Breast epithelium (tissue), 4 donors: ENCODE measurements around the gene GALK1. TPM values are rescaled to one million over a fixed set of nuclear protein-coding genes. Genes with fewer than 3 reads are reported as not detected.
"Not testable (repeated sequence)": the region's sequence is repeated elsewhere in the genome, so short reads cannot be mapped to it uniquely, and the experiment has no call there.

ENCODE experiments used
- DNase-seq, 2 donors: peaks; one replicate each; pipeline ENCODE4 v3.0.0-alpha.2; 2019; ENCODE audit warnings: low spot score in 2 of 2
- H3K27ac ChIP-seq, 2 donors: fragments of 200-600 bp; sonication (generic) in 1 of 2; one replicate each; pipeline ENCODE4 v1.5.1; 2016 to 2019; ENCODE audit warnings: mild to moderate bottlenecking in 1 of 2
- H3K27me3 ChIP-seq, 2 donors: fragments of 200-600 bp; sonication (generic) in 1 of 2; one replicate each; pipeline versions ENCODE4 v1.5.1 to v1.6.0; 2017 to 2019; ENCODE audit warnings: control low read depth in 1 of 2, mild to moderate bottlenecking in 1 of 2
- H3K36me3 ChIP-seq: fragments of 200-600 bp; one replicate; pipeline ENCODE4 v1.5.1; 2019
- H3K4me1 ChIP-seq, 2 donors: fragments of 200-600 bp; sonication (generic); one replicate each; pipeline ENCODE4 v1.5.1; 2016 to 2019; ENCODE audit warnings: control low read depth in 1 of 2
- H3K4me3 ChIP-seq, 3 donors: fragments of 200-600 bp; sonication (generic); 1 replicate in 2 of 3; 2 replicates in 1 of 3; pipeline ENCODE4 v1.5.1; 2016 to 2019; ENCODE audit warnings: mild to moderate bottlenecking in 3 of 3, moderate library complexity in 2 of 3
- H3K9me3 ChIP-seq, 2 donors: fragments of 200-600 bp; sonication (generic) in 1 of 2; one replicate each; pipeline ENCODE4 v1.5.1; 2016 to 2019; ENCODE audit warnings: control low read depth in 1 of 2
- CTCF ChIP-seq, 3 donors: fragments of 450-650 bp; IDR thresholded peaks; one replicate each; pipeline ENCODE4 v1.5.1; 2016 to 2017; ENCODE audit warnings: antibody characterized with exemption in 3 of 3, mild to moderate bottlenecking in 3 of 3, moderate library complexity in 3 of 3
- POLR2A ChIP-seq: fragments of 450-650 bp; IDR thresholded peaks from one replicate; pipeline ENCODE4 v1.6.1; 2016; ENCODE audit warnings: antibody characterized with exemption, mild to moderate bottlenecking, moderate library complexity
- POLR2AphosphoS5 ChIP-seq, 3 donors: sonication (generic); formaldehyde crosslinking; IDR thresholded peaks; one replicate each; pipeline ENCODE4 v1.6.1; 2017; ENCODE audit warnings: antibody characterized with exemption in 3 of 3
- intact Hi-C: fragments of 100-400 bp; cut with DNase I; formaldehyde crosslinking; loops from one replicate; pipeline ENCODE4 v1.15.1; 2023; ENCODE audit warnings: low total_unique reads
- total RNA-seq, 3 donors: library from RNA; depleted of rRNA; stranded (reverse); fragments of >200 nt; gene quantifications; one replicate each; pipeline ENCODE4 v1.1.0, GENCODE V29; 2016

The GALK1 gene
- total RNA-seq, 3 donors from 2014 or later: 21.9 to 32.1 (median 24.9) TPM

GRCh38 chr17:75778861-75779249, 13.9 kb upstream of the GALK1 start:
- H3K27me3 ChIP-seq: no peaks in the 10 kb centered on the region
- intact Hi-C loops: no loop called here
- peak in 1 of 2 donors; percentile 42 for DNase-seq

GRCh38 chr17:75778066-75778860, 13.3 kb upstream of the GALK1 start:
- H3K27me3 ChIP-seq, intact Hi-C loops, DNase-seq, H3K36me3 ChIP-seq, H3K9me3 ChIP-seq: not testable (repeated sequence)
- H3K27ac ChIP-seq: peak overlapping the region; percentile 94 to 98
- peak; percentile 3 to 55 (median 28) for TF ChIP-seq POLR2AphosphoS5 (IDR thresholded peaks at IDR 0.05)
- H3K4me3 ChIP-seq: peak overlapping the region; percentile 74 to 96 (median 91)
- peaks cover 0 to 24% of the 10 kb centered on the region in 2 donors for H3K4me1 ChIP-seq

More at GRCh38 chr17:75778861-75779249, 13.9 kb upstream of the GALK1 start:
- no peaks in the 10 kb centered on the region for H3K9me3 ChIP-seq
- peaks cover 0 to 27% of the 10 kb centered on the region in 2 donors for H3K4me1 ChIP-seq
- peak overlapping the region; percentile 74 to 96 (median 91) for H3K4me3 ChIP-seq
- H3K36me3 ChIP-seq: no peaks in the 10 kb centered on the region
- H3K27ac ChIP-seq: peak overlapping the region; percentile 94 to 98
- TF ChIP-seq POLR2A (peak; percentile 9), CTCF (IDR thresholded peaks at IDR 0.05) (peak; percentile 23 to 71 (median 47)), POLR2AphosphoS5 (IDR thresholded peaks at IDR 0.05) (no peak)

- peaks cover 0 to 24% of the 10 kb centered on the region in 2 donors for H3K4me1 ChIP-seq
- peak overlapping the region; percentile 74 to 96 (median 91) for H3K4me3 ChIP-seq
- TF ChIP-seq POLR2A (no peak), POLR2AphosphoS5 (IDR thresholded peaks at IDR 0.05) (peak in 1 of 3 donors; percentile 25)
- H3K27me3 ChIP-seq: no peaks in the 10 kb centered on the region
- intact Hi-C loops: no loop called here
- no peaks in the 10 kb centered on the region for H3K9me3 ChIP-seq
- no peaks in the 10 kb centered on the region for H3K36me3 ChIP-seq
- no peak for DNase-seq
- peak overlapping the region; percentile 50 to 94 for H3K27ac ChIP-seq
Observed at GRCh38 chr17:75777296-75777922, 12.4 kb upstream of the GALK1 start.

GRCh38 chr17:75776386-75777295, 11.6 kb upstream of the GALK1 start:
- Histone ChIP-seq H3K9me3 (no peaks in the 10 kb centered on the region), H3K27me3 (no peaks in the 10 kb centered on the region), H3K4me1 (peaks cover 0 to 24% of the 10 kb centered on the region in 2 donors), H3K36me3 (no peaks in the 10 kb centered on the region), H3K27ac (peak overlapping the region; percentile 50 to 94), H3K4me3 (peak overlapping the region; percentile 74 to 96 (median 91))
- no peak for DNase-seq
- peak; percentile 36 to 80 (median 65) for TF ChIP-seq POLR2AphosphoS5 (IDR thresholded peaks at IDR 0.05)
- TF ChIP-seq POLR2A: peak; percentile 19
- TF ChIP-seq CTCF (IDR thresholded peaks at IDR 0.05): no peak
- intact Hi-C loops: no loop called here

GRCh38 chr17:75774991-75775668, 10.1 kb upstream of the GALK1 start:
- no peak for TF ChIP-seq CTCF (IDR thresholded peaks at IDR 0.05)
- TF ChIP-seq POLR2AphosphoS5 (IDR thresholded peaks at IDR 0.05): peak; percentile 9 to 73 (median 42)
- peak; percentile 32 for TF ChIP-seq POLR2A
- H3K4me1 ChIP-seq: peaks cover 0 to 24% of the 10 kb centered on the region in 2 donors
- no peaks in the 10 kb centered on the region for H3K36me3 ChIP-seq
- peak overlapping the region; percentile 16 to 94 for H3K27ac ChIP-seq
- intact Hi-C loops: no loop called here
- no peak overlapping the region for H3K4me3 ChIP-seq
- H3K27me3 ChIP-seq: no peaks in the 10 kb centered on the region
- DNase-seq: peak; percentile 36 to 49
- no peaks in the 10 kb centered on the region for H3K9me3 ChIP-seq
